ENCODE measurements around the gene MICU2.
A peak's percentile ranks its signal among the peaks of the same experiment; 100 is the strongest.

MICU2 gene, protein sequence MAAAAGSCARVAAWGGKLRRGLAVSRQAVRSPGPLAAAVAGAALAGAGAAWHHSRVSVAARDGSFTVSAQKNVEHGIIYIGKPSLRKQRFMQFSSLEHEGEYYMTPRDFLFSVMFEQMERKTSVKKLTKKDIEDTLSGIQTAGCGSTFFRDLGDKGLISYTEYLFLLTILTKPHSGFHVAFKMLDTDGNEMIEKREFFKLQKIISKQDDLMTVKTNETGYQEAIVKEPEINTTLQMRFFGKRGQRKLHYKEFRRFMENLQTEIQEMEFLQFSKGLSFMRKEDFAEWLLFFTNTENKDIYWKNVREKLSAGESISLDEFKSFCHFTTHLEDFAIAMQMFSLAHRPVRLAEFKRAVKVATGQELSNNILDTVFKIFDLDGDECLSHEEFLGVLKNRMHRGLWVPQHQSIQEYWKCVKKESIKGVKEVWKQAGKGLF

DNA sequence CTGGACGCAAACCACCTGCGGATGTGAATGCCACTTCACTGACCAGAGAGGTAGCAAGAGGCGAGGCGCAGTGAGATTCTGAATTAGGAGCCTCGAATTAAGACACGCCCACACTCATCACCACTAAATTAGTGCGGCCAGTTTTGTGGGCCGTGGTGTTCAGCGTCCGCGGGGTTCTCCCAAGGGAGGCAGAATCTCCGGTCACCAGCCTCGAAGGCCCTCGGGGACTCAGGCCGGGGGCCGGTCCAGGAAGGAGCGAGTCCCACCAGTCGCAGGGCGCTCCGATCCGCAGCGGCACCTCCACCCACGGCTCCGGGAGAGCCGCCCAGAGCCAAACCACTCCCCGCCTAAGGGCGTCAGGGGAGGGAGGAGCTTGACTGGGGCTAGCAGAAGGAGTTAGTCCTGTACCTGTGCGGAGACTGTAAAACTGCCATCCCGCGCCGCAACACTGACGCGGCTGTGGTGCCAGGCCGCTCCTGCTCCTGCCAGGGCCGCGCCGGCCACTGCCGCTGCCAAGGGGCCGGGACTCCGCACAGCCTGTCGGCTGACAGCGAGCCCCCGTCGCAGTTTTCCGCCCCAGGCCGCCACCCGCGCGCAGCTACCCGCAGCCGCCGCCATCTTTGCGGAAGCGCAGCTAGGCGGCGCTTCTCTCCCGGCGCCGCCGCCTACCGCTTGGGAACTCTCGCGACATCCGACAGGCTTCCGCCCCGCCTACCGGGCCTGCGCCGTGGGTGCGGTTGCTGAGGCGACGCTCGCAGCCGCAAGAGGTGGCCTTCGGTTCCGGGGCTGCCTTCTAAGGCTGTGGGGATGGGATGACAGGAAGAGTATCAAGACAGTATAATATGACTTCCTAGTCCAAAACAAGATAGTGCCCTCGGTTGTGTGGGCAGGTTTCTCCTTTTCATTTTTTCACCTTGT, at the start of gene MICU2:
Gene MICU2 (minus strand): TSS at position 640 of the 918 bp plus-strand sequence. CDS start 22 bp downstream, at position 618.
- H3K4me3 ChIP-seq (ENCODE audit: low read length), result peak within 1 kb of the TSS; percentile 91
- no peaks in the 10 kb centered on the region for H3K27me3 ChIP-seq (ENCODE audit: control insufficient read depth, insufficient read depth, low read length)
- no peak within 1 kb of the TSS for H3K27ac ChIP-seq (ENCODE audit: low read length)
- no peaks in the 10 kb centered on the region for H3K9me3 ChIP-seq (ENCODE audit: control insufficient read depth, insufficient read depth, low read length)
- no CpG with 5 or more reads among the region's 77 CpGs for WGBS (ENCODE audit: insufficient coverage, insufficient read length)
- DNase-seq (ENCODE audit: low read depth, low spot score), result peak; percentile 82
- no peaks in the 10 kb centered on the region for H3K36me3 ChIP-seq (ENCODE audit: control insufficient read depth, insufficient read depth, low read length)
- H3K4me1 ChIP-seq (ENCODE audit: control insufficient read depth, insufficient read depth, low read length), result no peaks in the 10 kb centered on the region

- H3K4me3 ChIP-seq (ENCODE audit: low read length), result no peak overlapping the region
- H3K9me3 ChIP-seq (ENCODE audit: control insufficient read depth, insufficient read depth, low read length), result no peaks in the 10 kb centered on the region
- H3K27me3 ChIP-seq (ENCODE audit: control insufficient read depth, insufficient read depth, low read length), result no peaks in the 10 kb centered on the region
- no CpG with 5 or more reads among the region's 2 CpGs for WGBS (ENCODE audit: insufficient coverage, insufficient read length)
- no peaks in the 10 kb centered on the region for H3K4me1 ChIP-seq (ENCODE audit: control insufficient read depth, insufficient read depth, low read length)
- no peaks in the 10 kb centered on the region for H3K36me3 ChIP-seq (ENCODE audit: control insufficient read depth, insufficient read depth, low read length)
- no peak for DNase-seq (ENCODE audit: low read depth, low spot score)
- no peak overlapping the region for H3K27ac ChIP-seq (ENCODE audit: low read length)
Measured at GRCh38 chr13:21641629-21642028, 37.7 kb upstream of the MICU2 start.

GRCh38 chr13:21639561-21639960, 35.6 kb upstream of the MICU2 start:
- Histone ChIP-seq H3K4me1 (ENCODE audit: control insufficient read depth, insufficient read depth, low read length) (no peaks in the 10 kb centered on the region), H3K9me3 (ENCODE audit: control insufficient read depth, insufficient read depth, low read length) (no peaks in the 10 kb centered on the region), H3K27me3 (ENCODE audit: control insufficient read depth, insufficient read depth, low read length) (no peaks in the 10 kb centered on the region), H3K4me3 (ENCODE audit: low read length) (no peak overlapping the region), H3K27ac (ENCODE audit: low read length) (no peak overlapping the region), H3K36me3 (ENCODE audit: control insufficient read depth, insufficient read depth, low read length) (no peaks in the 10 kb centered on the region)
- DNase-seq (ENCODE audit: low read depth, low spot score), result no peak
- WGBS (ENCODE audit: insufficient coverage, insufficient read length), result no CpG with 5 or more reads among the region's 5 CpGs

DNA sequence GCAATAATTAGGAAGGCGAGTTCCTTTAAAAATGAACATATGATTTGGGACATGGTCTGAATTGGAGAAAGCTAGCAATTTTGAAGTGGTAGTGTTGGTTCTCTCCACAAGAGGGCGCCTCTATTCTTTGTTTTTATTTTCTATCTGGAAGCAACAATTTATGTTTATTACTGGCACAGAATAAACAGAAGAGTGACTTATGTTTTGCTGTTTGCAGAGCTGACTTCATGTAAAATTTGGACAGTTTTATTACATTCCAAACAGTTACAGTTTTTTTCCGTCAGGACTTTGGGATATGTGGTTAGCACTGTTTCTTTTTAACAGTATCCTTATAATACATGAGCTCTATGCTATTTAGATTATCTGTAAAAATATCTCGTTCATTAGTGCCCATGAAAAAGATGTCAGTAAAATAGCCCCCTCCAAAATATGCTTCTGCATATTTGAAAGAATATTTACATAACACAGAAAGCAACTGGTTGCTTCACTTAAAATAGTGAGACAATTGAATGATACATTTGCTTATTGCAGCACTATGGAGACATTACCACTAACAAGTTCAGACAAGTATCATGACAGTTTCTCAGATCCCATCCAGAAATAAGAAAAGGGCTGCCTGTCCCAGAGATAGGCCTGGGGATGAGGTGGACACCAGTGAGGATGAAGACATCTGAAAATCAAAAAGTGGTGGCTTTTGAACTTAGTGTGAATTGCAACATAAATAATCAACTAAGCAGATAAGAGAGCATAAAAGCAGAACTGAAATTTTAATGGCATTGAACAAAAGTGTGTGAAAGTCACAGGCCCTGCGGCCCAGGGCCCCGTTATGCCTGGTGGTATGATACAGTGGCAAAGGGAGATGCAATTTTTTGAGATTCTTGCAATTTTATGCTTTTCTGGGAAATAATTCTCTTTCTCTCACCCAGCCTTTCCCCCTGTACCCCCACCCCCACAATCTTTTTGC, 34.6 kb upstream of the MICU2 start:
- DNase-seq (ENCODE audit: low read depth, low spot score), result no peak
- no peaks in the 10 kb centered on the region for H3K4me1 ChIP-seq (ENCODE audit: control insufficient read depth, insufficient read depth, low read length)
- WGBS (ENCODE audit: insufficient coverage, insufficient read length), result no CpG with 5 or more reads among the region's 6 CpGs
- no peaks in the 10 kb centered on the region for H3K36me3 ChIP-seq (ENCODE audit: control insufficient read depth, insufficient read depth, low read length)
- H3K9me3 ChIP-seq (ENCODE audit: control insufficient read depth, insufficient read depth, low read length), result no peaks in the 10 kb centered on the region
- no peaks in the 10 kb centered on the region for H3K27me3 ChIP-seq (ENCODE audit: control insufficient read depth, insufficient read depth, low read length)
- no peak overlapping the region for H3K27ac ChIP-seq (ENCODE audit: low read length)
- no peak overlapping the region for H3K4me3 ChIP-seq (ENCODE audit: low read length)

DNA sequence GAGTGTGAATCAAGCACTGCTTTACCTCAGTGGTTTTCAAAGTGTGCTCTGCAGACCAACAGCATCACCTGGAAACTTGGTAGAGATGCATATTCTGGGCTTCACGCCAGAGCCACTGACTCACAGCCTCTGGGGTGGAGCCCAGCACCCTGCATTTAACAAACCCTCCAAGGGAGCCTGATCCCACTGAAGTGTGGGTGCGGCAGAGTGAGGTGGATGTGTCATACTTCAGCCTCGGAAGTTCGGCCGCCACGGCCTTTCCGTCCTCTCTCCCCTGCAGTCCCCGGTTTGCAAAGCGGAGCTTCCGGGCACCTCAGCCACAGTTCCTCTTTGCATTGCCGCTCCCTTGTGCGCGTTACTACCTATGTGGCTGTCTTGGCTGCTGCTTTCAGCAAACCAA, 33.3 kb upstream of the MICU2 start:
- no peaks in the 10 kb centered on the region for H3K4me1 ChIP-seq (ENCODE audit: control insufficient read depth, insufficient read depth, low read length)

GRCh38 chr13:21636656-21637055, 32.7 kb upstream of the MICU2 start:
- Histone ChIP-seq H3K4me3 (ENCODE audit: low read length) (no peak overlapping the region), H3K27me3 (ENCODE audit: control insufficient read depth, insufficient read depth, low read length) (no peaks in the 10 kb centered on the region), H3K9me3 (ENCODE audit: control insufficient read depth, insufficient read depth, low read length) (no peaks in the 10 kb centered on the region), H3K27ac (ENCODE audit: low read length) (no peak overlapping the region), H3K4me1 (ENCODE audit: control insufficient read depth, insufficient read depth, low read length) (no peaks in the 10 kb centered on the region), H3K36me3 (ENCODE audit: control insufficient read depth, insufficient read depth, low read length) (no peaks in the 10 kb centered on the region)
- no CpG with 5 or more reads among the region's 3 CpGs for WGBS (ENCODE audit: insufficient coverage, insufficient read length)
- DNase-seq (ENCODE audit: low read depth, low spot score), result no peak

More for the DNA sequence above, 33.3 kb upstream of the MICU2 start:
- WGBS (ENCODE audit: insufficient coverage, insufficient read length), result no CpG with 5 or more reads among the region's 13 CpGs
- no peaks in the 10 kb centered on the region for H3K27me3 ChIP-seq (ENCODE audit: control insufficient read depth, insufficient read depth, low read length)
- H3K27ac ChIP-seq (ENCODE audit: low read length), result no peak overlapping the region
- H3K36me3 ChIP-seq (ENCODE audit: control insufficient read depth, insufficient read depth, low read length), result no peaks in the 10 kb centered on the region
- no peak for DNase-seq (ENCODE audit: low read depth, low spot score)
- H3K4me3 ChIP-seq (ENCODE audit: low read length), result no peak overlapping the region
- H3K9me3 ChIP-seq (ENCODE audit: control insufficient read depth, insufficient read depth, low read length), result no peaks in the 10 kb centered on the region

DNA sequence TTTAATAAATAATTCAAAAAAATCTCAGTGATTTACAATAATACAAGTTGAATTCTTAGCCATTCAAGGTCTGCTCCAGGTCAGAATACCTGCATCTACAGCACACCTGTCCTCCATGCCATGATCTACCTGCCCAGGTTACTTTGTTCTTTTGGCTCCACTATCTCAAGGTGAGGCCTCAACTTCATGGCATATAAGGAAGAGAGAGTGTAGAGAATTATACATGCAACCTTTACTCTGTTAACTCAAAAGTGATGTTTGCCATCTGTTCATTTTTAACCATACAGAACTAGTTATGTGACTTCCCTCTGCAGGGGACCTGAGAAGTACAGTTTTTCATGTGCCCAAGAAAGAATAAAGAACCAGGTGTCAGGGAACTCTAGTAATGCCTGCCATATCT, 28.2 kb upstream of the MICU2 start:
- Histone ChIP-seq H3K27ac (ENCODE audit: low read length) (no peak overlapping the region), H3K9me3 (ENCODE audit: control insufficient read depth, insufficient read depth, low read length) (no peaks in the 10 kb centered on the region), H3K4me1 (ENCODE audit: control insufficient read depth, insufficient read depth, low read length) (no peaks in the 10 kb centered on the region), H3K27me3 (ENCODE audit: control insufficient read depth, insufficient read depth, low read length) (no peaks in the 10 kb centered on the region), H3K4me3 (ENCODE audit: low read length) (no peak overlapping the region), H3K36me3 (ENCODE audit: control insufficient read depth, insufficient read depth, low read length) (no peaks in the 10 kb centered on the region)
- no peak for DNase-seq (ENCODE audit: low read depth, low spot score)

DNA sequence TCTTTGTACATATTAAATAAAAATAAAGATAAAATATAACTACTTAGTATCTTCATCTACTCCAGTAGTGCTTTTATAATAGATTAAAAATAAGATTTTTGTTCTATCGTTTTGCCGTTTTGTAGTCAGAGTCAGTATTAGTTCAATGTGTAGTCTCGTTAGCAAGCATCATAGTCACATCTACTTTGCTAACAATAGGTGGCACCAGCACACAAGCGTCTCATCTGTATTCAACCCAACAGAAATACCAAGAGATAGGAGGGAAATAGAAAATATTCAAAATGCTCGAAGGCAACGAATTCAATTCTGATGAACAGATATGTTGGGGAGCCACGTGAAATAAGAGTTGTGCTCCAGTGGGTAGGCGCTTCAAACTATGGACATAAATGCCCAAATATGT, 21.4 kb upstream of the MICU2 start:
- H3K36me3 ChIP-seq (ENCODE audit: control insufficient read depth, insufficient read depth, low read length), result no peaks in the 10 kb centered on the region
- no peak overlapping the region for H3K4me3 ChIP-seq (ENCODE audit: low read length)
- H3K4me1 ChIP-seq (ENCODE audit: control insufficient read depth, insufficient read depth, low read length), result no peaks in the 10 kb centered on the region
- no peak overlapping the region for H3K27ac ChIP-seq (ENCODE audit: low read length)
- DNase-seq (ENCODE audit: low read depth, low spot score), result no peak
- H3K9me3 ChIP-seq (ENCODE audit: control insufficient read depth, insufficient read depth, low read length), result no peaks in the 10 kb centered on the region
- no peaks in the 10 kb centered on the region for H3K27me3 ChIP-seq (ENCODE audit: control insufficient read depth, insufficient read depth, low read length)
- no CpG with 5 or more reads among the region's 8 CpGs for WGBS (ENCODE audit: insufficient coverage, insufficient read length)

GRCh38 chr13:21620861-21621260, 16.9 kb upstream of the MICU2 start:
- Histone ChIP-seq H3K27me3 (ENCODE audit: control insufficient read depth, insufficient read depth, low read length) (no peaks in the 10 kb centered on the region), H3K9me3 (ENCODE audit: control insufficient read depth, insufficient read depth, low read length) (no peaks in the 10 kb centered on the region), H3K4me3 (ENCODE audit: low read length) (no peak overlapping the region), H3K4me1 (ENCODE audit: control insufficient read depth, insufficient read depth, low read length) (no peaks in the 10 kb centered on the region), H3K36me3 (ENCODE audit: control insufficient read depth, insufficient read depth, low read length) (no peaks in the 10 kb centered on the region), H3K27ac (ENCODE audit: low read length) (no peak overlapping the region)
- no peak for DNase-seq (ENCODE audit: low read depth, low spot score)
- WGBS (ENCODE audit: insufficient coverage, insufficient read length), result no CpG with 5 or more reads among the region's 3 CpGs

Measured in iPS DF 6.9 (cell line).